ENCODE data around the gene FAM47E.

- TF ChIP-seq CTCF (optimal IDR thresholded peaks at IDR 0.05 in 1 of 3, IDR thresholded peaks at IDR 0.05 in 1 of 3, conservative IDR thresholded peaks at IDR 0.05 in 1 of 3; ENCODE audit: extremely low read depth in 1 of 3, insufficient read depth in 2 of 3, low read length in 3 of 3) (no peak), EZH2 (IDR thresholded peaks at IDR 0.05; ENCODE audit: low read length) (no peak)
Observed at GRCh38 chr4:76308548-76308947, 57.0 kb downstream of the FAM47E start.

Measured in keratinocyte (primary cell).